ENCODE results near the gene TTC33.
A peak's percentile ranks its signal among the peaks of the same experiment; 100 is the strongest.
"Not testable (repeated sequence)": the region's sequence is repeated elsewhere in the genome, so short reads cannot be mapped to it uniquely, and the experiment has no call there.

TTC33 gene

GRCh38 chr5:40755407-40756365 is at the start of gene TTC33:
Gene TTC33, minus strand, starts transcription at chr5:40755961. Its CDS starts 8,943 bp downstream, at chr5:40747018.
- H3K27ac Mint-ChIP-seq: no peak within 1 kb of the TSS
- intact Hi-C loops (cut with micrococcal nuclease): loop anchor here (1.0 to 5.0 kb wide), 3 partner anchors 43 to 122 kb away; partner anchors contain the start of genes PRKAA1 and RPL37
- peaks cover 19% of the 10 kb centered on the region for H3K36me3 Mint-ChIP-seq (ENCODE audit: low read depth)
- H3K4me1 Mint-ChIP-seq (ENCODE audit: low read depth): no peaks in the 10 kb centered on the region
- H3K4me3 Mint-ChIP-seq: no peak within 1 kb of the TSS
- H3K9me3 Mint-ChIP-seq: no peaks in the 10 kb centered on the region
- no peaks in the 10 kb centered on the region for H3K27me3 Mint-ChIP-seq

GRCh38 chr5:40801771-40802562 is 46.2 kb upstream of the TTC33 start:
- H3K36me3 Mint-ChIP-seq (ENCODE audit: low read depth): no peaks in the 10 kb centered on the region
- H3K4me3 Mint-ChIP-seq: no peak overlapping the region
- H3K27ac Mint-ChIP-seq: no peak overlapping the region
- H3K4me1 Mint-ChIP-seq (ENCODE audit: low read depth): peaks cover 5% of the 10 kb centered on the region
- no peaks in the 10 kb centered on the region for H3K9me3 Mint-ChIP-seq
- H3K27me3 Mint-ChIP-seq: peaks cover 5% of the 10 kb centered on the region
- intact Hi-C loops (cut with micrococcal nuclease): no loop called here

GRCh38 chr5:40799258-40799657 is 43.5 kb upstream of the TTC33 start:
- H3K4me3 Mint-ChIP-seq: no peak overlapping the region
- no peak overlapping the region for H3K27ac Mint-ChIP-seq
- H3K27me3 Mint-ChIP-seq: peaks cover 5% of the 10 kb centered on the region
- intact Hi-C loops (cut with micrococcal nuclease): no loop called here
- H3K9me3 Mint-ChIP-seq: no peaks in the 10 kb centered on the region
- H3K36me3 Mint-ChIP-seq (ENCODE audit: low read depth): peaks cover 2% of the 10 kb centered on the region
- H3K4me1 Mint-ChIP-seq (ENCODE audit: low read depth): peaks cover 12% of the 10 kb centered on the region

- intact Hi-C loops (cut with micrococcal nuclease): loop anchor here (1.0 kb wide), 1 partner anchor 43 kb away; no protein-coding TSS in a partner anchor
- H3K36me3 Mint-ChIP-seq (ENCODE audit: low read depth): peaks cover 7% of the 10 kb centered on the region
- peaks cover 17% of the 10 kb centered on the region for H3K4me1 Mint-ChIP-seq (ENCODE audit: low read depth)
These were observed 43.0 kb upstream of the TTC33 start for GRCh38 chr5:40798801-40799210.

GRCh38 chr5:40798012-40798800 is 42.4 kb upstream of the TTC33 start, which contains the start of gene PRKAA1:
Gene PRKAA1, minus strand, starts transcription at chr5:40798374. Its CDS starts 185 bp downstream, at chr5:40798189.
- peaks cover 21% of the 10 kb centered on the region for H3K4me1 Mint-ChIP-seq (ENCODE audit: low read depth)
- peaks cover 3% of the 10 kb centered on the region for H3K27me3 Mint-ChIP-seq
- intact Hi-C loops (cut with micrococcal nuclease): loop anchor here (1.0 kb wide), 1 partner anchor 42 kb away; no protein-coding TSS in a partner anchor

More at GRCh38 chr5:40798801-40799210, 43.0 kb upstream of the TTC33 start:
- H3K4me3 Mint-ChIP-seq: peak overlapping the region; percentile 83
- H3K9me3 Mint-ChIP-seq: no peaks in the 10 kb centered on the region
- H3K27ac Mint-ChIP-seq: peak overlapping the region; percentile 82
- peaks cover 3% of the 10 kb centered on the region for H3K27me3 Mint-ChIP-seq

GRCh38 chr5:40797273-40798011 is 41.7 kb upstream of the TTC33 start:
- H3K4me3 Mint-ChIP-seq: peak overlapping the region; percentile 83
- intact Hi-C loops (cut with micrococcal nuclease): loop anchor here (1.0 kb wide), 2 partner anchors 37 to 41 kb away; no protein-coding TSS in a partner anchor
- no peaks in the 10 kb centered on the region for H3K9me3 Mint-ChIP-seq
- peak overlapping the region; percentile 82 for H3K27ac Mint-ChIP-seq
- H3K27me3 Mint-ChIP-seq: peaks cover 3% of the 10 kb centered on the region
- peaks cover 10% of the 10 kb centered on the region for H3K36me3 Mint-ChIP-seq (ENCODE audit: low read depth)
- peaks cover 21% of the 10 kb centered on the region for H3K4me1 Mint-ChIP-seq (ENCODE audit: low read depth)

More at GRCh38 chr5:40798012-40798800, 42.4 kb upstream of the TTC33 start, which contains the start of gene PRKAA1:
- H3K27ac Mint-ChIP-seq: peak within 1 kb of the TSS; percentile 82
- peaks cover 10% of the 10 kb centered on the region for H3K36me3 Mint-ChIP-seq (ENCODE audit: low read depth)
- peak within 1 kb of the TSS; percentile 83 for H3K4me3 Mint-ChIP-seq
- no peaks in the 10 kb centered on the region for H3K9me3 Mint-ChIP-seq

GRCh38 chr5:40796487-40796889 is 40.7 kb upstream of the TTC33 start:
- Mint-ChIP-seq H3K36me3 (ENCODE audit: low read depth) (peaks cover 10% of the 10 kb centered on the region), H3K4me3 (peak overlapping the region; percentile 9), H3K9me3 (no peaks in the 10 kb centered on the region), H3K27ac (no peak overlapping the region), H3K4me1 (ENCODE audit: low read depth) (peaks cover 21% of the 10 kb centered on the region), H3K27me3 (peaks cover 3% of the 10 kb centered on the region)
- intact Hi-C loops (cut with micrococcal nuclease): no loop called here

GRCh38 chr5:40794877-40795276 is 39.1 kb upstream of the TTC33 start:
- intact Hi-C loops (cut with micrococcal nuclease); H3K9me3 Mint-ChIP-seq; H3K27me3 Mint-ChIP-seq; H3K27ac Mint-ChIP-seq; H3K4me3 Mint-ChIP-seq: not testable (repeated sequence)
- peaks cover 26% of the 10 kb centered on the region for H3K4me1 Mint-ChIP-seq (ENCODE audit: low read depth)
- H3K36me3 Mint-ChIP-seq (ENCODE audit: low read depth): peaks cover 10% of the 10 kb centered on the region

GRCh38 chr5:40794340-40794739 is 38.6 kb upstream of the TTC33 start:
- intact Hi-C loops (cut with micrococcal nuclease); H3K27ac Mint-ChIP-seq; H3K27me3 Mint-ChIP-seq; H3K9me3 Mint-ChIP-seq; H3K4me3 Mint-ChIP-seq: not testable (repeated sequence)
- Mint-ChIP-seq H3K4me1 (ENCODE audit: low read depth) (peaks cover 29% of the 10 kb centered on the region), H3K36me3 (ENCODE audit: low read depth) (peaks cover 10% of the 10 kb centered on the region)

- H3K4me3 Mint-ChIP-seq; H3K27me3 Mint-ChIP-seq; H3K27ac Mint-ChIP-seq; intact Hi-C loops (cut with micrococcal nuclease): not testable (repeated sequence)
- Mint-ChIP-seq H3K4me1 (ENCODE audit: low read depth) (peaks cover 34% of the 10 kb centered on the region), H3K9me3 (peaks cover 10% of the 10 kb centered on the region), H3K36me3 (ENCODE audit: low read depth) (peaks cover 23% of the 10 kb centered on the region)
These were observed 36.9 kb upstream of the TTC33 start for GRCh38 chr5:40792691-40793090.

- Mint-ChIP-seq H3K4me1 (ENCODE audit: low read depth) (peaks cover 34% of the 10 kb centered on the region), H3K27ac (no peak overlapping the region), H3K36me3 (ENCODE audit: low read depth) (peaks cover 28% of the 10 kb centered on the region), H3K4me3 (no peak overlapping the region), H3K27me3 (no peaks in the 10 kb centered on the region), H3K9me3 (peaks cover 10% of the 10 kb centered on the region)
- intact Hi-C loops (cut with micrococcal nuclease): no loop called here
These were observed 36.0 kb upstream of the TTC33 start for GRCh38 chr5:40791715-40792139.

- Mint-ChIP-seq H3K9me3 (peaks cover 10% of the 10 kb centered on the region), H3K4me1 (ENCODE audit: low read depth) (peaks cover 34% of the 10 kb centered on the region), H3K4me3 (no peak overlapping the region), H3K27ac (no peak overlapping the region), H3K27me3 (no peaks in the 10 kb centered on the region), H3K36me3 (ENCODE audit: low read depth) (peaks cover 35% of the 10 kb centered on the region)
- intact Hi-C loops (cut with micrococcal nuclease): no loop called here
These were observed 35.3 kb upstream of the TTC33 start for GRCh38 chr5:40790947-40791593.
